Measurements from ENCODE around the gene VPREB3.

- no peak for TF ChIP-seq CTCF (IDR thresholded peaks at IDR 0.05)
- no peak for TF ChIP-seq POLR2A (IDR thresholded peaks at IDR 0.05; ENCODE audit: low read length)
- TF ChIP-seq RNF2 (IDR thresholded peaks at IDR 0.05; ENCODE audit: borderline replicate concordance, low read depth): no peak
- TF ChIP-seq MAX (IDR thresholded peaks at IDR 0.05): no peak
- TF ChIP-seq RAD21 (conservative IDR thresholded peaks at IDR 0.05 in 1 of 2, IDR thresholded peaks at IDR 0.05 in 1 of 2): no peak
- TF ChIP-seq SREBF2 (IDR thresholded peaks at IDR 0.05): no peak
- TF ChIP-seq CEBPB (IDR thresholded peaks at IDR 0.05): no peak
- no peak for TF ChIP-seq KDM1A (IDR thresholded peaks at IDR 0.05; ENCODE audit: low read depth)
- TF ChIP-seq RFX5 (IDR thresholded peaks at IDR 0.05): no peak
- TF ChIP-seq CHD4 (IDR thresholded peaks at IDR 0.05; ENCODE audit: borderline replicate concordance): no peak
- no peak for TF ChIP-seq ZFP36 (IDR thresholded peaks at IDR 0.05; ENCODE audit: borderline replicate concordance, partially characterized antibody)
Observed at GRCh38 chr22:23774114-23774921, 20.1 kb upstream of the VPREB3 start.
